NT2/D1 (cell line): ENCODE data around the gene SNRPA1.

Experiments
- DNase-seq: peaks from one replicate; pipeline ENCODE4 v3.0.0-alpha.2; 2011; ENCODE audit warnings: low read depth, low spot score
- H3K27me3 ChIP-seq: 2 replicates; pipeline ENCODE4 v1.6.0; 2011; ENCODE audit warnings: mild to moderate bottlenecking; ENCODE audit not compliant: insufficient read length, insufficient read depth
- H3K36me3 ChIP-seq: 2 replicates; pipeline ENCODE4 v1.6.1; 2011; ENCODE audit warnings: mild to moderate bottlenecking, low read length, mixed read lengths; ENCODE audit not compliant: insufficient read depth, insufficient read length
- H3K4me1 ChIP-seq: 2 replicates; pipeline ENCODE4 v1.5.1; 2011; ENCODE audit not compliant: insufficient read depth, insufficient read length
- H3K4me3 ChIP-seq: 2 replicates; pipeline ENCODE4 v1.5.1; 2011; ENCODE audit warnings: low read depth; ENCODE audit not compliant: insufficient read length
- H3K9ac ChIP-seq: 2 replicates; pipeline ENCODE4 v1.6.0; 2011; ENCODE audit warnings: low read depth; ENCODE audit not compliant: insufficient read length
- H3K9me3 ChIP-seq: 2 replicates; pipeline ENCODE4 v1.5.1; 2011; ENCODE audit warnings: mild to moderate bottlenecking, low read length; ENCODE audit not compliant: insufficient read depth
- SUZ12 ChIP-seq: IDR thresholded peaks from 2 replicates; pipeline ENCODE4 v1.6.1; 2011; ENCODE audit not compliant: insufficient read length, insufficient read depth; ENCODE audit errors: extremely low read depth
- YY1 ChIP-seq: IDR thresholded peaks from 2 replicates; pipeline ENCODE4 v1.6.1; 2011; ENCODE audit not compliant: insufficient read length, insufficient read depth
- ZNF274 ChIP-seq: IDR thresholded peaks from 2 replicates; pipeline ENCODE4 v1.6.1; 2011; ENCODE audit warnings: mild to moderate bottlenecking, low read depth, low read length

The SNRPA1 gene

GRCh38 chr15:101273534-101273933 lies 21.5 kb downstream of the SNRPA1 start:
- peaks cover 76% of the 10 kb centered on the region for H3K36me3 ChIP-seq

GRCh38 chr15:101272584-101272983 lies 22.5 kb downstream of the SNRPA1 start:
- TF ChIP-seq ZNF274 (no peak), SUZ12 (no peak), YY1 (no peak)
- no peak overlapping the region for H3K4me3 ChIP-seq
- H3K4me1 ChIP-seq, result no peaks in the 10 kb centered on the region
- DNase-seq, result no peak
- H3K36me3 ChIP-seq, result peaks cover 82% of the 10 kb centered on the region
- H3K9me3 ChIP-seq, result no peaks in the 10 kb centered on the region
- H3K9ac ChIP-seq, result no peak overlapping the region
- no peaks in the 10 kb centered on the region for H3K27me3 ChIP-seq

More at GRCh38 chr15:101273534-101273933, 21.5 kb downstream of the SNRPA1 start:
- Histone ChIP-seq H3K9me3 (no peaks in the 10 kb centered on the region), H3K27me3 (no peaks in the 10 kb centered on the region), H3K9ac (no peak overlapping the region), H3K4me3 (no peak overlapping the region), H3K4me1 (no peaks in the 10 kb centered on the region)
- no peak for DNase-seq
- no peak for TF ChIP-seq ZNF274
- TF ChIP-seq YY1, result no peak
- no peak for TF ChIP-seq SUZ12

- TF ChIP-seq ZNF274 (no peak), SUZ12 (no peak), YY1 (no peak)
- peaks cover 66% of the 10 kb centered on the region for H3K36me3 ChIP-seq
Observed at GRCh38 chr15:101269479-101270223, 25.4 kb downstream of the SNRPA1 start.

GRCh38 chr15:101267320-101268104 lies 27.5 kb downstream of the SNRPA1 start:
- Histone ChIP-seq H3K27me3 (no peaks in the 10 kb centered on the region), H3K4me1 (peaks cover 5% of the 10 kb centered on the region), H3K9me3 (no peaks in the 10 kb centered on the region), H3K36me3 (peaks cover 45% of the 10 kb centered on the region), H3K9ac (no peak overlapping the region), H3K4me3 (no peak overlapping the region)
- DNase-seq, result no peak
- TF ChIP-seq YY1, result no peak
- no peak for TF ChIP-seq SUZ12
- TF ChIP-seq ZNF274, result no peak

More at GRCh38 chr15:101269479-101270223, 25.4 kb downstream of the SNRPA1 start:
- DNase-seq, result no peak
- Histone ChIP-seq H3K4me3 (no peak overlapping the region), H3K4me1 (peaks cover 5% of the 10 kb centered on the region), H3K9me3 (no peaks in the 10 kb centered on the region), H3K27me3 (no peaks in the 10 kb centered on the region), H3K9ac (no peak overlapping the region)

GRCh38 chr15:101266787-101267186 lies 28.3 kb downstream of the SNRPA1 start:
- TF ChIP-seq SUZ12 (no peak), YY1 (no peak), ZNF274 (no peak)
- DNase-seq, result no peak
- Histone ChIP-seq H3K27me3 (no peaks in the 10 kb centered on the region), H3K36me3 (peaks cover 38% of the 10 kb centered on the region), H3K4me3 (no peak overlapping the region), H3K9ac (no peak overlapping the region), H3K4me1 (peaks cover 5% of the 10 kb centered on the region), H3K9me3 (no peaks in the 10 kb centered on the region)

- no peaks in the 10 kb centered on the region for H3K27me3 ChIP-seq
- no peak overlapping the region for H3K4me3 ChIP-seq
- no peak overlapping the region for H3K9ac ChIP-seq
- no peak for TF ChIP-seq YY1
- no peak for TF ChIP-seq ZNF274
- no peak for TF ChIP-seq SUZ12
- no peaks in the 10 kb centered on the region for H3K9me3 ChIP-seq
- H3K36me3 ChIP-seq, result peaks cover 30% of the 10 kb centered on the region
- DNase-seq, result no peak
- peaks cover 5% of the 10 kb centered on the region for H3K4me1 ChIP-seq
Observed at GRCh38 chr15:101266034-101266433, 29.0 kb downstream of the SNRPA1 start.

- Histone ChIP-seq H3K4me3 (no peak overlapping the region), H3K27me3 (no peaks in the 10 kb centered on the region), H3K36me3 (peaks cover 21% of the 10 kb centered on the region), H3K4me1 (peaks cover 5% of the 10 kb centered on the region), H3K9me3 (no peaks in the 10 kb centered on the region), H3K9ac (no peak overlapping the region)
- TF ChIP-seq SUZ12, result no peak
- TF ChIP-seq YY1, result no peak
- TF ChIP-seq ZNF274, result no peak
- no peak for DNase-seq
Observed at GRCh38 chr15:101264911-101265641, 30.0 kb downstream of the SNRPA1 start.
